C4-2B (cell line): ENCODE data around the gene CAMK4.

Experiments used
- CTCF ChIP-seq: fragments of 450-650 bp; conservative IDR thresholded peaks from 2 replicates; pipeline ENCODE4 v1.5.1; 2017; ENCODE audit warnings: mild to moderate bottlenecking
- ZFX ChIP-seq: fragments of 450-650 bp; IDR thresholded peaks from 2 replicates; pipeline ENCODE4 v1.6.1; 2017

DNA sequence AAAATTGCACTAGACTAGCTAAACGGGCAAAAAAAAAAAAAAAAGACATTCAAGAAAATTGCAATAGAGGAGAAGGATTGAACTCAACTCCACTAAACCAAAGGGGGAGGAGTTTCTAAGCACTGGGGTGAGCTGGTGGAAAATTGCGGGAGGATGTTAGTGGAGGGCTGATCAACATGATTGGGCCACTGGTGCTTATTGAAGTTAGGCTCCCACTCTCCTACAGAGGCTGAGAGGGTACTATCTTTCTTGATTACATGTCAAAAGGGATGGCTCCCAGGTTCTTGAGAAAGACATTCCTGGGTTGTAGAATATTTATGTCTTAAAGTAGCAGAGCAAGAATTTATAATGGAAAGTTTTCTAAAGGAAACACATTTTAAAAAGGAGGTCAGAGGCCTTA is 38.0 kb downstream of the CAMK4 start:
- TF ChIP-seq CTCF (no peak), ZFX (no peak)
